ENCODE measurements around the gene RAB3GAP2. TPM values are rescaled to one million over a fixed set of nuclear protein-coding genes. Genes with fewer than 3 reads are reported as not detected.

The RAB3GAP2 gene
- total and polyA plus RNA-seq, 10 of the 15 experiments (the other 5 are each of a cell fraction or from before 2014, with no cell fraction given): 11.9 to 51.1 (median 24.4) TPM

DNA sequence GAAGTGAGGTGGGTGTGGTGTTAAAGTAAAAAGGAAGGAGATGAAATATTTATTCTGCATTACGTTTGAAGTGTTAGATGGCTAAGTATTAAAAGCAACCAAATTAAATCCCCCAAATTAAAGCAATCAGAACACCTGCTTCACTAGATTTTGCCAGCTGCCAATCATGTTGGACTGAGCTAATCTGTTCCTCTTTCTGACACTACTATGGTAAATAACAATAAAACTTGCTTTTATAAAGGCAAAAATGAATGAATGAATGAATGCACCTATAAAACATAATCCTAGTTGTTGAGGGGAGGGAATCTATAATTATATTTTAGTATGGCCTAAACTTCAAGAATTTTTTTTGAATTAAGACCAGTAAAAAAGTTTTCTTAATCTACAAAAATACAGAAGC, 51.0 kb downstream of the RAB3GAP2 start:
- H3K4me2 ChIP-seq (ENCODE audit: control insufficient read depth, insufficient read depth): peak overlapping the region; percentile 39; the same call in 1 of the 2 replicates
- H3K36me3 ChIP-seq (ENCODE audit: control insufficient read depth in 2 of 2, insufficient read depth in 2 of 2, low read length in 1 of 2): no peaks in the 10 kb centered on the region; a peak in 1 of 4 replicates
- ChIA-PET SMC1A (ENCODE audit: uncharacterized antibody, unreplicated experiment) (interaction anchor here (0.6 to 11.8 kb wide), 13 partner anchors 8 to 944 kb away, joined by 3 to 250 read pairs (median 3); partner anchors contain the start of gene RAB3GAP2), RAD21 (ENCODE audit: unreplicated experiment) (interaction anchor here (1.1 to 18.1 kb wide), 11 partner anchors 8 to 556 kb away, joined by 3 to 189 read pairs (median 31); partner anchors contain the start of gene RAB3GAP2), CTCF (interaction anchor here (1.4 to 11.4 kb wide), 8 partner anchors 9 to 555 kb away, joined by 3 to 101 read pairs (median 48); partner anchors contain the start of gene RAB3GAP2), POLR2A (interaction anchor here (1.0 to 4.6 kb wide), 6 partner anchors 8 to 131 kb away, joined by 3 to 55 read pairs (median 11); partner anchors contain the start of genes BPNT1, IARS2 and RAB3GAP2)
- 0% methylated on average over 1 of the region's 1 CpG for WGBS (ENCODE audit: insufficient coverage, insufficient replicate concordance, low lambda C conversion rate, missing lambda C conversion rate)
- H4K20me1 ChIP-seq (ENCODE audit: control insufficient read depth, insufficient read depth): no peaks in the 10 kb centered on the region
- no peak for ATAC-seq
- peaks cover 17% of the 10 kb centered on the region for H3K4me1 ChIP-seq (ENCODE audit: control insufficient read depth, insufficient read depth, low read length)
- H3K79me2 ChIP-seq (ENCODE audit: control insufficient read depth, insufficient read depth, low read length): peaks cover 78% of the 10 kb centered on the region
- TF ChIP-seq RB1 (IDR thresholded peaks at IDR 0.05; ENCODE audit: borderline replicate concordance) (no peak), NFXL1 (IDR thresholded peaks at IDR 0.05; ENCODE audit: borderline replicate concordance) (no peak), NFYA (IDR thresholded peaks at IDR 0.05; ENCODE audit: borderline replicate concordance, low read depth, low read length) (no peak), CHD2 (IDR thresholded peaks at IDR 0.05; ENCODE audit: borderline replicate concordance, low read depth, low read length) (no peak), SPI1 (IDR thresholded peaks at IDR 0.05; ENCODE audit: borderline replicate concordance, insufficient read depth, low read depth, low read length) (peak; percentile 54; the same call in 1 of the 2 replicates), ZNF24 (IDR thresholded peaks at IDR 0.05) (peak; percentile 96), STAT1 (conservative IDR thresholded peaks at IDR 0.05) (no peak), TAF1 (IDR thresholded peaks at IDR 0.05; ENCODE audit: borderline replicate concordance, low read depth, low read length) (no peak), ZNF207 (IDR thresholded peaks at IDR 0.05; ENCODE audit: borderline replicate concordance) (no peak)
- TF ChIP-seq, protein P1, sequence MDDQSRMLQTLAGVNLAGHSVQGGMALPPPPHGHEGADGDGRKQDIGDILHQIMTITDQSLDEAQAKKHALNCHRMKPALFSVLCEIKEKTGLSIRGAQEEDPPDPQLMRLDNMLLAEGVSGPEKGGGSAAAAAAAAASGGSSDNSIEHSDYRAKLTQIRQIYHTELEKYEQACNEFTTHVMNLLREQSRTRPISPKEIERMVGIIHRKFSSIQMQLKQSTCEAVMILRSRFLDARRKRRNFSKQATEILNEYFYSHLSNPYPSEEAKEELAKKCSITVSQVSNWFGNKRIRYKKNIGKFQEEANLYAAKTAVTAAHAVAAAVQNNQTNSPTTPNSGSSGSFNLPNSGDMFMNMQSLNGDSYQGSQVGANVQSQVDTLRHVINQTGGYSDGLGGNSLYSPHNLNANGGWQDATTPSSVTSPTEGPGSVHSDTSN (IDR thresholded peaks at IDR 0.05; ENCODE audit: insufficient replicate concordance, low read depth, low read length): peak; percentile 76
- TF ChIP-seq, protein P2, sequence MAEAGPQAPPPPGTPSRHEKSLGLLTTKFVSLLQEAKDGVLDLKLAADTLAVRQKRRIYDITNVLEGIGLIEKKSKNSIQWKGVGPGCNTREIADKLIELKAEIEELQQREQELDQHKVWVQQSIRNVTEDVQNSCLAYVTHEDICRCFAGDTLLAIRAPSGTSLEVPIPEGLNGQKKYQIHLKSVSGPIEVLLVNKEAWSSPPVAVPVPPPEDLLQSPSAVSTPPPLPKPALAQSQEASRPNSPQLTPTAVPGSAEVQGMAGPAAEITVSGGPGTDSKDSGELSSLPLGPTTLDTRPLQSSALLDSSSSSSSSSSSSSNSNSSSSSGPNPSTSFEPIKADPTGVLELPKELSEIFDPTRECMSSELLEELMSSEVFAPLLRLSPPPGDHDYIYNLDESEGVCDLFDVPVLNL (IDR thresholded peaks at IDR 0.05; ENCODE audit: low read depth, low read length): no peak
- TF ChIP-seq, protein P3, sequence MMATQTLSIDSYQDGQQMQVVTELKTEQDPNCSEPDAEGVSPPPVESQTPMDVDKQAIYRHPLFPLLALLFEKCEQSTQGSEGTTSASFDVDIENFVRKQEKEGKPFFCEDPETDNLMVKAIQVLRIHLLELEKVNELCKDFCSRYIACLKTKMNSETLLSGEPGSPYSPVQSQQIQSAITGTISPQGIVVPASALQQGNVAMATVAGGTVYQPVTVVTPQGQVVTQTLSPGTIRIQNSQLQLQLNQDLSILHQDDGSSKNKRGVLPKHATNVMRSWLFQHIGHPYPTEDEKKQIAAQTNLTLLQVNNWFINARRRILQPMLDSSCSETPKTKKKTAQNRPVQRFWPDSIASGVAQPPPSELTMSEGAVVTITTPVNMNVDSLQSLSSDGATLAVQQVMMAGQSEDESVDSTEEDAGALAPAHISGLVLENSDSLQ (IDR thresholded peaks at IDR 0.05): peak; percentile 92
- no peaks in the 10 kb centered on the region; the same call in 1 of the 3 replicates for H3K9me3 ChIP-seq (replicated peaks; ENCODE audit: control insufficient read depth, insufficient read depth, low read length)
- no peak overlapping the region for H2AFZ ChIP-seq (ENCODE audit: control insufficient read depth, low read depth, low read length)
- H3K4me3 ChIP-seq: peak overlapping the region; percentile 66
- no peak overlapping the region for H3K9ac ChIP-seq (ENCODE audit: control insufficient read depth, insufficient read depth, low read length)
- peak overlapping the region; percentile 96 for H3K27ac ChIP-seq (ENCODE audit: control insufficient read depth, insufficient read depth)
- no peaks in the 10 kb centered on the region for H3K27me3 ChIP-seq (replicated peaks in 1 of 2; ENCODE audit: control insufficient read depth in 2 of 2, insufficient read depth in 2 of 2, low read length in 1 of 2)
- no peak for DNase-seq (ENCODE audit: low read depth, low spot score)
- peak; percentile 7 for FAIRE-seq
- intact Hi-C loops (cut with micrococcal nuclease; ENCODE audit: unreplicated experiment): no loop called here
- in situ Hi-C loops (cut with MboI): no loop called here
- BruUV-seq (replicated peaks): no TSS peak
